Activated CD4-positive, alpha-beta T cell treated with anti-CD3 and anti-CD28 coated beads, Interleukin-2, Interleukin-4, amounts not matched to agents 100 ng/mL and 50 ng/mL, durations not matched to agents 16 hours and 8 hours (primary cell): ENCODE measurements around the gene SHISA9.
"Not testable (repeated sequence)": the region's sequence is repeated elsewhere in the genome, so short reads cannot be mapped to it uniquely, and the experiment has no call there.

ENCODE experiments used
- DNase-seq: peaks from one replicate; pipeline ENCODE4 v3.0.0-alpha.2; 2020; ENCODE audit warnings: low spot score

The SHISA9 gene

DNA sequence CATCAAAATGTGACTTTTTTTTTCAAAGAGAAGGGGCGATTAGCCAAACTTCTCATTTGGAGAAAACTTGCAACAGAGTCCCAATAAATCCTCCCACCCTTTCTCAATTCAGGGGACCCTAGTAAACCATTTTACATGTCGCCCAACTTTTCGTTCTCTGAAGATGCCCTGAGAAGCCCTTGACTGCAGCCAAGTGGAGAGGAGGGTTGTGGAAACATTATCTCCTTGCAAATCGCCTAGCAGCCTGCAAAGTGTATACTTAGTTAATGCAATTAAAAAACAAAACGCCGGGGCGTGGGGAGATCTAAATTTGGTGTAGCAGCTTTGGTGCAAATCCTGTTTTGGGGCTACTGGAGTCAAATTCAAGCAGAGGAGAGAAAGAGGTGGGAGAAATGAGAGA is 1.2 kb upstream of the SHISA9 start:
- DNase-seq: no peak

DNA sequence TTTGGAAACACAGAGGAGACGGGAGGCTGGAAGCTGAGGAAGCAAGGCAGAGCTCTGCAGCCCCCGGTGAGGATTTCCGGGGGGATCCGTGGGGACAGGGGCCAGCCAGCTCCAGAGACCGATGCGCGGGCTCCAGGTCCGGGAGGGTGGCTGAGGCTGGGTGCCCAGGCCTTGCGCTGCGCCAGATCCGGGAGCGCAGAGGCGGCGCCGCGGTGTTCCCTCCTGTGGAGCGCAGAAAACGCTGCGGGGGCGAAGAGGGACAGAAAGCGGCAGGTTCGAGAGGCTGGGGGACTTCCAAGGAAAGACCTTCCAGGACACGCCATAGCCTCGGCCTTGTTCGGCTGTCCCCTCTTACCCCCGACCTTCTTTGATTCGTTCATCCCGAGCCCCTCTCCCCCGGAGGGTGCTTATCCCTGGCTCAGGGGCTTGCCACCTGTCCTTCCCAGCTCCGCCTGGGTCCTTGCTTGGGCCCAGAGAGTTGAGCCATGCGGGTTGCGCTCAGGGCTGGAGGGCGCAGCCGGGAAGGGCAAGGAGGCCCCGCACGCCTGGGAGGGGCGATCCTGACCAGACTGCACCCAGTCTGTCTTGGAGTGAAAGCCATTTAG is 697 bp upstream of the SHISA9 start:
- DNase-seq: no peak

DNA sequence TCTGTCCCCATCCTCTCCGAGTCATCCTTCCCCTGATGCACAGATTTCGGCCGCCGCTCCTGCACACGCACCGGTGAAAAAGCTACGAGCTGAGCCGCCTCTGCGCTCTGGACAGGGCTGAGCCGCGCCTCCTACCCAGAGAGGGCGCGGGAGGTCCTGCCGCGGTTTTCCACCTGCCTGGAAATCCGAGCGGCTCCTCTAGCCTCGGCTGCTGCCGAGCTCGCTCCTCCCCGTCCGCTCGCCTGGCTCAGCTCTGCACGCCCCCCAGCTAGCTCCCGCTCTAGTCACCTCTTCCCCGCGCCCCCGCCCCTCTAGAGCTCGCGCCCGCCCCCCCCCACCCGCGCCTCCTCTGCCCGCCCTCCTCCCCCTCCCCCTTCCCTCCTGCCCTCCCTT is 198 bp upstream of the SHISA9 start:
- DNase-seq: no peak

DNA sequence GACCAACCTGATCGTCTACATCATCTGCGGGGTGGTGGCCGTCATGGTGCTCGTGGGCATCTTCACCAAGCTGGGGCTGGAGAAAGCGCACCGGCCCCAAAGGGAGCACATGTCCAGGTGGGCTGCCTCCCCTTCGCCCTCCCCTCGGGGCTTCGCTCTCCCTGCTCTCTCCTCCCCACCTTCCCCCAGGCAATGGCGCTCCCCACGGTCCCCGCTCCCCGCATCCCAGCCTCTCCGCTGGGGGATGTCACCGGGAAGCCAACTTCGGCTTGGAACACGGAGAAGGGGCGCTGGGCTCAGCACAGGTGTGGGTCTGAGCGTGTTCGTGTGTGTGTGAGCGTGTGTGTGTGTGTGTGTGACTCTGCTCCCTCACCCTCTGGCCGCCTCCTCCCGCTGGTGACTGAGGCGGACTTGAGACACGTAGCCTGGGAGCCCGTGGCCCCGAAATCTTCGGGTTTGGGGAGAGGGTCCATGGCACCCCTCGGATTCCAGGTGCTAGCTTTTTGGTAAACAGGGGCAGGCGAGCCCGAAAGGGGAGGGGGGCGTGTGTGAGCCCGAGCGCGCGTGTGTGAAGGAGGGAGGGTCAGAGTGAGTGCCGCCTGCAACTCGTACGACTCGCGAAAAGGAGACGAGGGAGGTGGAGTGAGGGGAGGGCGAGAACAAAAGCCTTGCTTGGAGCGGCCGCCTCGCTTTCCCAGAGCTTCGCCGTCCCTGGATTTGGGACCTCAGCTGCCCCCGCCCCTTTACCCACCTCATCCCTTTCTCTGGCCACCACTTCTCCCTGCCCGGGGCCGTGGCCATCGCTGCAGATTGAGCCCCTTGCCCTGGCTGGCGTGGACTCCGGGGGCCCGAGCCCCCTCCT is 1.3 kb downstream of the SHISA9 start:
- no peak for DNase-seq

DNA sequence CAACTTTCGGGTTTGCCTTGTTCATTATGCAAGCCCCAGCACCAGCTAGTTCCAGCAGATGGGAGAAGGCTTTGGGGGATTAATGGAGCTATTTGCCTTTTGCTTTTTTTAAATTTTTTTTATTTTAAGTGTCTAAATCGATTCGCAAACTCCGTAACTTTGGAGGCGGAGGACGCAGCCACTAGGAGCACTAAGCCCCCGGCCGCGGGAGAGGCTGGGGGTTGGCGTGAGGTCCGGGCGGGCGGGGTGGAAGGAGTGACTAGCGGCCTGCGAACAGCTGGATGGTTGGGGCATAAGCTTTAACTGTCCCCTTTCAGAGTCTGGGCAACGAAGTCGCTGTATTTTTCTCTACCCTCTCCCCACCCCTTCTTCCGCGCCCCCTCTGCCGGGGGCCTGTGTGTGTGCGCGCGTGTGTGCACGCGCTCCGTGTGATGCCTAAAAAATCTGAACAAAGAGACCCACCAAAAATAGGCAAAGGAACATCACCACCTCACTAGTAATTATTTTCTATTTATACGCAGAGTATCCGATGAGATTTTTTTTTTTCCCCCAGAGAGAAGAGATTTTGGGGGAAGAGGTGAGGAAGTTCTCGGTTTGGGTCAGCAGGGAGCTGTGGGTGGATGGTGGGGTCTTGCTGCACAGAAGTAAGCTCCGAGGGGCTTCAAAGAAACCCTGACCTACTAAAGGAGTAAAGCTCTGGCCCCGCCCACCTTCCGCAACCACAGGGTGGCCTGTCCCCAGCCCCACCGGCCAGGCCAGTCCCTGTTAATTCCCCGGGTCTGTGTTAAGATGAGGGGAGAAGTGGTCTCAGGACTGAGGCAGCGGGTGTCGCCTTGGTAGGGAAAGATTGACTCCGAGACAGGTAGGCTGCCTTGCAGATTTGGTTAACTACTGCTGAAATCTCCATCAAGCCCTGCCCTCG is 2.3 kb downstream of the SHISA9 start:
- DNase-seq: no peak

DNA sequence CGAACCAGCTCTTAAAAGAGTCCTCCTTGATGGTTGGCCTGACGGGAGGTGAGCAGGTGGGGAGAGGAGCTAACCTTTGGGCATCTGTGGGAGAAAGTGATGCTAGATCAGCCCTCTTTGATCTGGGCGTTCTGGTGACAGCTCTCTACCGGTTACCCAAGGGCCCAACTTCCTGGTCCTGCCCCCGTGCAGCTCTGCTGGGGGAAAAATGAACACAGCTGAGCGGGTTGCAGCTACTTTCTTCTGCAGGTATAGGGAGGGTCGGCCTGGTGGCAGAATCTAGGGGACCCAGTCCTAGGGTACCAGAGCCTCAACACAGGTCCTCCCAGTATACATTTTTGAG is 2.9 kb downstream of the SHISA9 start:
- DNase-seq: no peak

DNA sequence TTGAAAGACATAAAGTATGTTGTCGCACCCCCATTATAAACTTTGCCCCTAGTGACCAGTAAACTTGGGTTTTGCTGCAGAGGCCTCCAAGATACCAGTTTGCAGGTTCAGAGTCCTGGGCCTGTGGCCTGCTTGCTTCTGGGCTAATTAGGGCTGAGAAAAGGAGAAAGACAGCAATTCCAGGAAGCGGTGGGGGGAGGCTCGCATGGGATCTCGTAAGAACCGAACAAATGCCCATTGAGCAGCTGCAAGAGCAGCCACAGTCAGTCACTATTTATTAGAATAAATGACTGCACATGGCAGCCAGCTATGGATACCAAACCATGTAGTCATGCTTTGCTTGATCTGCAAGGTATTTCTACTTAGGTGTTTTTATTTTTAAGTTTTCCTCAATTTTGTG is 4.9 kb downstream of the SHISA9 start:
- no peak for DNase-seq

DNA sequence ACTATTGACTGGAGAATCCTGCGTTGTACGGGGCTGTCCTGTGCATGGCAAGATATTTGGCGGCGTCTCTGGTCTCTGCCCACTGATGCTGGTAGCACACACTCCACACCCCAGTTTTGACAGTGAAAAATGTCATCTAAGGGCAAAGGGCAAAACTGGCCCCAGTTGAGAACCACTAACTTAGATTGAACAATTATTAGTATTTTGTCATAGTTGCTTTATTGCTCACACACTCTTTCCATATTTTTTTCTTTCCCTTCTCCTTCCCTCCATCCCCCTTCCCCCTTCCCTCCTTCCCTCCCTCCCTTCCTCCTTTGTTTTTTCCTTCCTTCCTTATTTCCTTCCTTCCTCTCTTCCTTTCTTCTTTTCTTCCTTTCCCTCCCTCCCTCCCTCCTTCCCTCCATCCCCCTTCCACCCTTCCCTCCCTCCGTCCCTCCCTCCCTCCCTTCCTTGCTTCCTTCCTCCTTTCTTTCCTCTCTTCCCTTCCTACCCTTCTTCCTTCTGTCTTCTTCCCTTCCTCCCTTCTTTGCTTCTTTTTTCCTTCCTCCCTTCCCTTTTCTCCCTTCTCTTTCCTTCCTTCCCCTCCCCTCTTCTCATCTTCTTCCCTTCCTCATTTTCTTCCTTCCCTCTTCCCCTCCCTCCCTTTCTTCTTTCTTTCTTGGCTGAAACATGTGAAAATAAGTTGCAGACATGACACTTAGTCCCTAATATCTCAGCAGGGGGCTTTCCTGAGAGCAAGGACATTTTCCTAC is 5.5 kb downstream of the SHISA9 start:
- DNase-seq: no peak

DNA sequence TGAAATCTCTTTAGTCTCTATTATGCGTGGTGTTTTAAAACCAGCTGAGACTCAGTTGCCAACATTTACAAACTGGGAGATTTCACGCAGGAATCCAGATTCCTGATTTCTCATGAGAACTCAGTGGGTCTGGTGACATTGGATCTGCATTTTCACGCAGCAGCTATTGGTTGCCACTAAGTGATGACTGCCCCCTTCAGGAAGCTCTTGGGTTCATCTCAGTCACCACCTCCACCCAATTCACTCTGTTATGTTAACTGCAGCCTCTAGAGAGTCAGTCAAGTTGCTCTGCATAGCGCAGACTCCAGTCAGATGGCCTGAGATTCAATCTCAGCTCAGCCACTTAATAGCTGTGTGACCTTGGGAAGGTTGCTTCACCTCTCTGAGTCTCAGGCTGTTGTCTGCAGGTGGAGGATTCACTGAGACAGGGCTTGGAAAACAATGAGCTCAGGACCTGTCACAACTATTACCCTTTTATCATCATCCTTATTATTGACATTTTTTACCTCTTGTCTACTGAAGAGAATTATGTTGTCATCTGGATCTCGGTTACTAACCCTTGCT is 6.4 kb downstream of the SHISA9 start:
- peak; percentile 23 for DNase-seq

DNA sequence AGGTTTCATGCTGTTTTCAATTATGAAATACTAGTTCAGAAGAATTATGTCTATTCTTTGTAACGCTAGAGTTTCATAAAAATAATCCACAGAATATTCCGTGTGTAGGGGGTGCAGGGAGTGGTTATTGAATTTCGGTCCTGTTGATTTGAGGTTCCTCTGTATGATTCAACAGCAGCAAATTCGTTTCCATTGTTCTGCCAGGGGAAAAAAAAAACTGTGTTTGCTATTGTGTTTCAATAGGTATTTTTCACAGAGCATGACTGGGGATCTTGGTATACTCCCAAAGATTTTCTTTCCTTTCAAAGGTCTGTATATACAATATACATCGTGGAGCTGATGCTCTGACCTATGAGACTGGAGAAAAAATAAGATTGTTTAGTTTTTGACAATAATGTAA is 15.8 kb downstream of the SHISA9 start:
- DNase-seq: no peak

DNA sequence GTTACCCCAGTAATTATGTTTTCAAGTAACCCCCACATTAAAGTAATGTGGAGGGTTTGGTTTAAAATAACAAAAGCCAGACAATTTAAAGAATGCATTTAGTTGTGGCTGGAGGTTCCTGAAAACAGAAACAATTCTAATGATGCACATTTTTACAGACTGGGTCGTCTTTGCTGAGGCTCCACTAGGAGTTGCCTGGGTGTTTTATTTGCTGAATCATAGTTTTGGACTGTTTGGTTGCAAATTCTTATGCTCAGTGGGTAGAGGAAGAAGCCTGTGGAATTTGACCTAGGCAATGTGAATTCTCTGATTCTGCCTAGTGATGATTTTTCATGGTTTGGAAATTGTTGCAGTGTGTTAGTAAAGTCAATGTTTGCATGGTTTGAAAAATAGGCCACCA is 16.3 kb downstream of the SHISA9 start:
- DNase-seq: no peak

DNA sequence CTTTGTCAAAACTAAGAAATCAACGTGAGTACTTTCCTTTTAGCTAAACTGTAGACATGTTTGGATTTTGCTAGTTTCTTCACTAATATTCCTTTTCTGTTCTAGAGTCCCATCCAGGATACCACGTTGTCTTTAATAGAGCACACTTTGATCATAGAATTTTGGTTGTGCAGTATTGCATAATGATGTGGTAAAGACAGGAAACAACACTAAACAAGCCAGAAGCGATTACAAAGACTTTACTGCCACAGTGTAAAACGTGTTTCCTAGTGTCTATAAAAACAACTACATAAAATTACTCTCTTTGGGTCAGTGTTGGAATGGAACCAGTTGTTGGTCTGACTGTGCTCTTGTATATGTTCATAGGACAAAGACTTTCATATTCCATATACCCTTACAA is 19.3 kb downstream of the SHISA9 start:
- DNase-seq: no peak

DNA sequence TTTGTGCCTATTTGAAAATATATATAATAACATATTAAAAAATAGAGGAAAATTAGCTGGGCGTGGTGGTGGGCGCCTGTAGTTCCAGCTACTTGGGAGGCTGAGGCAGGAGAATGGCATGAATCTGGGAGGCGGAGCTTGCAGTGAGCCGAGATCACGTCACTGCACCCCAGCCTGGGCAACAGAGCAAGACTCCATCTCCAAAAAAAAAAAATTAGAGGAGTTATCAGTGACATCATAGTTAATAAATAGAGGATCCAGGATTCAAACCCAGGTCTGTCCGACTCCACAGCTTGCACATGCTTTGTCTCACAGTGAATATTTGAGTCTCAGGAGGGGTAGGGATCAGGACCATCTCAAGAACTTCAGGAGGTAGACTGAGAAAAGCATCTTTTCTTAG is 22.2 kb downstream of the SHISA9 start:
- not testable (repeated sequence) for DNase-seq

DNA sequence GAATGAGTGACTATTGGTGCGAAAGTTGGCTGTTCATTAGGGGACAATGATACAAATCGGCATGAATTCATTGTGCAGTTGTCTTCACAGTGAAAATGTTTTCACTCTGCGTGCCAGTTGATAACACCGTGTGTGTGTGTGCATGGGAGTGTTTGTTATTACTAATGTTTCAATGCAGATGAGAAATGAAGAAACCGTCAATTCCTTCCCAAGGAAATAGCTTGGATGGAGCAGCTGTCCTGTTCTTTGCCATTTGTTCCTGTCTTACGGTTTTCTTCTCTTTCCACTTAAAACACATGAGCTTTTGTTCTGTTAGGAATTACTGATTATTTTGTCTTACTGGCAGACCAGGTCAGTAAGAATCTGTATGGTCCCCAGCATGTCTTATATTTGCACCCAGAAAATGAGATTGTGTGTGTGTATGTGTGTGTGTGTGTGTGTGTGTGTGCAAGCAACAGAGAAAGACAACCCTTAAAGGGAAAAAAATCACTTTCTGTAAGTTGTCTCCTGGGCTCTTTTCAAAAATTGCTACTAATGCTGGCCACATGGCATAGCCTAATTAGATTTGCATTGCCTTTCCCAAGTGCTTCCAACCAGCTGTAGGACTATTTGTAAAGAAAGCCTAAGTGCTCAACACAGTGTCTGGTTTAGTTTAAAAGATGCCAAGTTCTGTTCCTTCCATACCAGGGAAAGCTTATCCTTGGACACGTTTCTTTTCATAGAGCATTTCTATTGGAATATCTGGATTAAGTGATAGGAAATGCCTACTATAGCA is 23.8 kb downstream of the SHISA9 start:
- no peak for DNase-seq

DNA sequence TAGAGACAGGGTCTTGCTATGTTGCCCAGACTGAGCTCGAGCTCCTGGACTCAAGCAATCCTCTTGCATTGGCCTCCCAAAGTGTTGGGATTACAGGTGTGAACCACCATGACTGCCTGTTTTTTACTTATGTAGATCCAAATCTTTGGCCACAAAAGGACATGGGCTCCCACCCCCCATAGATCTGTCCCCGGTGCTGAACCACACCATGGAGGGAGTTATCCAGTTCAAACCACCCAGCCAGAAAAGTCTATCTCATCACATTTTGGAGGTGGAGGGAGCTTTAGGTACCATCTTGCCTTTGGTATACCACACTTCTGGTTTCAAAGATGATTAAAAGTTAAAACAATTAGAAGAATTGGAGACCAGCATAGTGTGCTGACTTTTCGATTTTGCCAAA is 26.2 kb downstream of the SHISA9 start:
- DNase-seq: no peak

DNA sequence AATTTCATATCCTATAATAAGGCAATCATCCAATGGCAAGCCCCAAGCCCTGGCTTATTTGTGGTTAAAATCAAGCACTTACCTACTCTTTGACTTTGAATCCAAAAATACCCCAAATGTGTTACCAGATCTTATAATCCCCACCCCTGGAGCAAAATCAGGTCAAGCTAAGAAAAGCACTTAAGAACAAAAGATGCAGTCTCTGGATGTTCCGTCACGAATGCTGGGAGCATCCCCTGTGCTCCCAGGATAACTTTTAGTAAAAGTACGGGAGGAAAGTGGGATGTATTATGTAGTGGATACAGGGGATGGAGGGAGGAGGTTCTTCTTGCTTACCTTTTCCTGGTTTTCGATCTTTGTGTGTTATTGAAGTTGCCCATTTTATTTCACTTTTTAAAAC is 29.5 kb downstream of the SHISA9 start:
- no peak for DNase-seq

DNA sequence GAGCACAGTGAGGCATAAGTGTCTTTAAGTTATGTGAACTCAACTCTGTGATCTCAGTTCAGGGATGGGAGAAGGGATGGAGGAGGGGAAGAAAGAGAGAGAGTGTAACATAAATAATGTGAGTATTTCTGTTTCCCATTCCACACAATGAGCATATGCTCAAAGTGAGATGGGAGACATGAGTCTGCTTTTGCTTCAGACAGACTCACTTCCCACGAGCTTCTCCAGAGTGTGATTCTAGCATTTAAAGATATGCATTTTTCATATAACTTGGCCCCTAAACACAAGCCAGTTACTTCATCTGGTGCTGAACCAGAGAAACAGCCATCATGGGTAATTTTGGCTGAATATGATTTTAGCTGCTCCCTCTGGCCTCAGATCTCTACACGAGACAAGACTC is 35.0 kb downstream of the SHISA9 start:
- no peak for DNase-seq

DNA sequence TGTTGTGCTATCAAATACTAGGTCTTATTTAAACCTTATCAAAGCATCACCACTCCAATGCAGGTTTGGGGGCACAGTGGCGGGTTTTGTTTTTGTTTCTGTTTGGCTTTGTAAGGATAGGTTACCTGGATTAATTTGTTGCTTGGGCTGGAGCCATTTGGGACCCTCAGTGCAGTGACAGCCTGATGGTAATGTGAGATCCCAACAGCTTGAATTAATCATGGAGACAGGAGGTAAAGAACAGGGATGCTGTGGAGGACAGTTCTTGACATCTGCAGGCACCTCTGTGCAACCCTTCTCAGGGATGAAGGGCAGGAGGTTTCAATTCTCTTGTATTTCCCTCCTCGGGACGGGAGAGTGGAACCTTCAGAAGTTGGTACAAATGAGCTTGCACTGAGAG is 40.5 kb downstream of the SHISA9 start:
- DNase-seq: no peak

DNA sequence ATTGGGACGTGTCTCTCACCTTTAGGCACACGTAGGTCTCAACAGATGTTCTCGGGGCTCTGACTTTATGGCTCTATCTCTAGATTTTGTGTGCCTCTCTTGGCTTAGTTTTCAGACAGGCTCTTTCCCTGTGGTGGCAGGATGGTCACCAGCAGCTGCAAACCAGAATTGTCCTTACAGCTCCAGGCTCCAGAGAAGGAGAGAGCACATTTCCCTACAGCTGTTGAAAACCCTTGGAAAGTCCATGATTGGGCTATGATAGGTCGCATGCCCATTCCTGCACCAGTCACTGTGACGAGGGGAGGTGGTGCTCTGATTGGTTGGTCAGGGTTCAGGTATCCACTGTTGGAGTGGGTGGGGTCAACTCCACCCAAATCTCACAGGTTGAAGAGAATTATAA is 41.5 kb downstream of the SHISA9 start:
- DNase-seq: no peak

DNA sequence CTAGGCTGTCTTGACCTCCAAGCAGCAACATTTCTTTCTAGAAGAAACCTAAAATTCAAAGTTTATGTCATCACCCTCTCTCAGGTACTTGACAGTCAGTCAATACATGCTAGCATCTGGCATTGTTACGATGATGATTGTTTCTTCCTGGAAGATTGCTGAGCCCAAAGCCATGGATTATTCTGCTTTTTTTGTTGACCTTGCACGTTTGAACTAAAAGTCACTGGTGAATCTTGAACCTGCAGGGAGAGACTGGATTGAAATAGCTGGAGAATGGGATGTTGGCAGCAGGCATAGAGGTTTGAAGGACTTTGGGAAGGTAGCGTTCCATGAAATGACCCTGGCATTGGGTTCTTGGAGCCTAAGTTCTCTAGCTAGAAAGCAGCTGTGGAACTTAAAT is 42.9 kb downstream of the SHISA9 start:
- DNase-seq: no peak

DNA sequence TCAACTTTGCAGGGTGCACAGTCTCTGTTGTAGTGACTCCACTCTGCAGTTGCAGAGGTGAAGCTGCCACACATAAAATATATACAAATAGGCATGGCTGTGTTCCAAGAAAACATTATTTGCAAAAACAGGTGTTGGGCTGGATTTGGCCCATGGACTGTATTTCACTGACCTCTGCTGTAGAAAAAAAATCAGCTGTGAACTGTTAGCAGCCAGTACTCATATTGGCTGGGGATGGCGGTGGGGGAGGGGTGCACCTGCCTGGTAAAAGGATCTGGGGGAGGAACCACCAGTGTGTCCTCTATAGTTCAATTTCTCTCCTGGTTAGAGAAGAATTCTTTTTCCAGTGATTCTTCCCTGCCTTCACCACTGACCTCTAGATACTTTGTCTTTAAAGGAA is 50.0 kb downstream of the SHISA9 start:
- DNase-seq: no peak
